Esophagus squamous epithelium (tissue), 5 donors: ENCODE results near the gene ACVR2B. TPM values are rescaled to one million over a fixed set of nuclear protein-coding genes. Genes with fewer than 3 reads are reported as not detected.

ENCODE experiments used
- DNase-seq: peaks from one replicate; lab custom pipeline; 2025; lab: John Stamatoyannopoulos, UW
- H3K27ac ChIP-seq, 4 donors: fragments of 200-600 bp; sonication (generic); one replicate each; pipeline ENCODE4 v1.5.1; 2016 to 2019; ENCODE audit warnings: mild to moderate bottlenecking in 1 of 4
- H3K27me3 ChIP-seq, 4 donors: fragments of 200-600 bp; sonication (generic); 1 replicate in 3 of 4; 2 replicates in 1 of 4; pipeline versions ENCODE4 v1.5.1 to v1.6.0; 2017 to 2021; ENCODE audit warnings: antibody characterized with exemption in 1 of 4
- H3K36me3 ChIP-seq, 3 donors: fragments of 200-600 bp; sonication (generic); one replicate each; pipeline ENCODE4 v1.5.1; 2016 to 2019
- H3K4me1 ChIP-seq, 3 donors: fragments of 200-600 bp; sonication (generic); one replicate each; pipeline ENCODE4 v1.5.1; 2017 to 2019
- H3K4me3 ChIP-seq, 4 donors: fragments of 200-600 bp; sonication (generic); 1 replicate in 3 of 4; 2 replicates in 1 of 4; pipeline ENCODE4 v1.5.1; 2016 to 2019; ENCODE audit warnings: mild to moderate bottlenecking in 2 of 4, moderate library complexity in 1 of 4
- H3K9me3 ChIP-seq, 3 donors: fragments of 200-600 bp; sonication (generic); one replicate each; pipeline ENCODE4 v1.5.1; 2016 to 2019
- CTCF ChIP-seq, 6 experiments: fragments of 450-650 bp in 4 of 6; fragments of 200-600 bp in 2 of 6; sonication (generic) in 2 of 6; IDR thresholded peaks; one replicate each; pipeline ENCODE4 v1.5.1; 2016 to 2019; ENCODE audit warnings: antibody characterized with exemption in 6 of 6, mild to moderate bottlenecking in 4 of 6, moderate library complexity in 4 of 6
- POLR2A ChIP-seq, 4 donors: fragments of 450-650 bp; IDR thresholded peaks; one replicate each; pipeline ENCODE4 v1.6.1; 2017; ENCODE audit warnings: antibody characterized with exemption in 4 of 4, mild to moderate bottlenecking in 4 of 4, moderate library complexity in 3 of 4
- WGBS, 2 donors: methylation state at CpG; one replicate each; pipeline ENCODE4 v1.1.5; 2018; 5-methylcytosine and 5-hydroxymethylcytosine counted together
- intact Hi-C: fragments of 100-400 bp; cut with DNase I; formaldehyde crosslinking; loops from one replicate; pipeline ENCODE4 v1.15.0; 2022
- total RNA-seq, 4 donors: library from RNA; depleted of rRNA; stranded (reverse); fragments of >200 nt; gene quantifications; one replicate each; pipeline ENCODE4 v1.1.0, GENCODE V29; 2016
- donor health status: DM: yes; HTN: yes; CAD: no.

Gene ACVR2B
- total RNA-seq, 4 donors from 2014 or later = 1.1 to 4.0 (median 2.4) TPM

- no peak for DNase-seq
- intact Hi-C loops = no loop called here
- no peak for TF ChIP-seq POLR2A (IDR thresholded peaks at IDR 0.05)
- no peak for TF ChIP-seq CTCF (IDR thresholded peaks at IDR 0.05)
- Histone ChIP-seq H3K27ac (no peak overlapping the region), H3K36me3 (no peaks in the 10 kb centered on the region), H3K4me3 (no peak overlapping the region), H3K27me3 (no peaks in the 10 kb centered on the region), H3K4me1 (peaks cover 0 to 7% (median 0%) of the 10 kb centered on the region in 3 donors), H3K9me3 (no peaks in the 10 kb centered on the region)
- 94 to 97% methylated on average over 6 of the region's 6 CpGs for WGBS, 2 donors
These were observed 37.5 kb downstream of the ACVR2B start for GRCh38 chr3:38491215-38491614.

- Histone ChIP-seq H3K27me3 (no peaks in the 10 kb centered on the region), H3K4me3 (no peak overlapping the region), H3K9me3 (no peaks in the 10 kb centered on the region), H3K27ac (no peak overlapping the region), H3K4me1 (peaks cover 0 to 19% (median 0%) of the 10 kb centered on the region in 3 donors), H3K36me3 (no peaks in the 10 kb centered on the region)
- DNase-seq = no peak
- intact Hi-C loops = no loop called here
- TF ChIP-seq CTCF (IDR thresholded peaks at IDR 0.05) = no peak
- no peak for TF ChIP-seq POLR2A (IDR thresholded peaks at IDR 0.05)
- whole genome bisulfite sequencing, 2 donors = 29 to 39% methylated on average over 4 of the region's 4 CpGs
These were observed 39.3 kb downstream of the ACVR2B start for GRCh38 chr3:38493031-38493430.

DNA sequence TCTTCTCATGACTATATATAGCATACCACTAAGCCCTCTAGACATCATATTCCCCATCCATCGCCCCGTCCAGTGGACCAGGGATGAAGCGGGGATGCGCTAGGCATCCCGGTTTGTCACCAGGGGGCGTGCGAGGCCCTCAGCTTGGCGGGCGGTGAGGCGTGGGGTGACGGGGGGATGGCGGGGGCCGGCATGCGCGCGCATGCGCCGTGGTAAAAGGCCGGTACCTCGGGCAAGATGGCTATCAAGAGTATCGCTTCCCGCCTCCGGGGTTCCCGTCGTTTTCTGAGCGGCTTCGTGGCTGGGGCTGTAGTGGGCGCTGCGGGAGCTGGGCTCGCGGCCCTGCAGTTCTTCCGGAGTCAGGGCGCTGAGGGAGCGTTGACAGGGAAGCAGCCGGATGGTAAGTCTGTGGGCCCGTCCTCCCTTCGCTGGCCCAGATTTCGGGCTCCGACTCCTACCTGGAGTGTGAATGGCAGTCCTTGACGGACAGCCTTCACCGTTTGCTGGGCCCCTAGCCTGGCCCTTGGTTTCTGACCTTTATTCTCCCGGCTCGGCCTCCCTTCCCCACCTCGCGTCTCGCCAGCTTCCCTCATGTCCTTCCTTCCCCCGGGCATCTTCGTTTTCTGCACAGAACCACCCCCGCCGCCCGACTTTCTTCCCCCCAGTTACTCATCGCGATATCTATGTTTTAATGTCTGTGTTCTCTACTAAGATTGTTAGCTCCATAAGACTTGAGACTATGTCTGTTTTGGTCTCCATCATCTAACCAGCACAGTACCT is 42.6 kb downstream of the ACVR2B start, which contains the start of gene EXOG:
Gene EXOG, plus strand, starts transcription at position 210 of the 780 bp plus-strand sequence. Its CDS starts 28 bp downstream, at position 238.
- H3K27me3 ChIP-seq = no peaks in the 10 kb centered on the region
- no peak for TF ChIP-seq POLR2A (IDR thresholded peaks at IDR 0.05)
- peak; percentile 70 to 95 (median 80) for TF ChIP-seq CTCF (IDR thresholded peaks at IDR 0.05)
- H3K9me3 ChIP-seq = no peaks in the 10 kb centered on the region
- H3K4me3 ChIP-seq = peak within 1 kb of the TSS; percentile 50 to 94 (median 77)
- peaks cover 0 to 10% (median 0%) of the 10 kb centered on the region in 3 donors for H3K36me3 ChIP-seq
- peak within 1 kb of the TSS; percentile 76 to 89 (median 84) for H3K27ac ChIP-seq
- intact Hi-C loops = no loop called here
- 1 to 2% methylated on average over 15 of the region's 53 CpGs for WGBS, 2 donors
- peak; percentile 42 for DNase-seq
- H3K4me1 ChIP-seq = peaks cover 0 to 19% (median 0%) of the 10 kb centered on the region in 3 donors

DNA sequence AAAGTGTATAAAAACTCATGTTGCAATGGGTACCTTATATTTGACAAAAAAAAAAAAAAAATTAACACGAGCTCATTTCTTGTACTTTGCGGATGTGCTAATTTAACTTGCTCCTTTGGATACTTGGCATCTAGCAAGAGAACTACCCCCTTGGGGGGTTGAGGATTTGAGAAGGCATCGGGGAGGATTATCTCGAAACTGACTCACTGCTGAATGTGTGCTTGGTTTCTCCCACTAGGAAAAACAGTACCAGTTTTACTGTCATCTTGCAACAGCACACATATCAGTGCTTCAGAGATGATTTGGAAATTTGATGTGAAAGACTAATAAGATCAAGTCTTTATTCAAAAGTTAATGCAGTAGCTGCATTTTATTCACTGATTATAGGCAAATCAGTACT is 43.3 kb downstream of the ACVR2B start:
- Histone ChIP-seq H3K27ac (no peak overlapping the region), H3K27me3 (no peaks in the 10 kb centered on the region), H3K4me1 (peaks cover 0 to 19% (median 0%) of the 10 kb centered on the region in 3 donors), H3K9me3 (no peaks in the 10 kb centered on the region), H3K4me3 (peak overlapping the region; percentile 50 to 94 (median 77)), H3K36me3 (peaks cover 0 to 17% (median 0%) of the 10 kb centered on the region in 3 donors)
- intact Hi-C loops = no loop called here
- WGBS, 2 donors = 14 to 23% methylated on average over 4 of the region's 4 CpGs
- no peak for DNase-seq
- TF ChIP-seq POLR2A (IDR thresholded peaks at IDR 0.05) = no peak
- TF ChIP-seq CTCF (IDR thresholded peaks at IDR 0.05) = no peak
